NCI-H748 (cell line): ENCODE results near the gene ID3.
"Not testable (repeated sequence)": the region's sequence is repeated elsewhere in the genome, so short reads cannot be mapped to it uniquely, and the experiment has no call there.

Experiments used
- DNase-seq: peaks from one replicate; lab custom pipeline; 2025; ENCODE audit not compliant: unreplicated experiment; lab: John Stamatoyannopoulos, UW

ID3 gene

GRCh38 chr1:23589585-23589986 is 30.3 kb upstream of the ID3 start:
- DNase-seq = no peak

- DNase-seq = no peak
Observed at GRCh38 chr1:23588749-23589548, 29.6 kb upstream of the ID3 start.

- no peak for DNase-seq
Observed at GRCh38 chr1:23585321-23586022, 26.2 kb upstream of the ID3 start.

- not testable (repeated sequence) for DNase-seq
Observed at GRCh38 chr1:23583727-23584126, 24.4 kb upstream of the ID3 start.

- DNase-seq = no peak
Observed at GRCh38 chr1:23582820-23583219, 23.5 kb upstream of the ID3 start.

- no peak for DNase-seq
Observed at GRCh38 chr1:23581219-23581618, 21.9 kb upstream of the ID3 start.

GRCh38 chr1:23578997-23579363 is 19.7 kb upstream of the ID3 start:
- no peak for DNase-seq

- DNase-seq = no peak
Observed at GRCh38 chr1:23578311-23578996, 19.2 kb upstream of the ID3 start.

GRCh38 chr1:23577056-23578004 is 18.0 kb upstream of the ID3 start:
- no peak for DNase-seq

- DNase-seq = no peak
Observed at GRCh38 chr1:23576338-23577055, 17.2 kb upstream of the ID3 start.

GRCh38 chr1:23575226-23575810 is 16.0 kb upstream of the ID3 start:
- DNase-seq = no peak

GRCh38 chr1:23574265-23574754 is 15.0 kb upstream of the ID3 start:
- no peak for DNase-seq

GRCh38 chr1:23573574-23574182 is 14.4 kb upstream of the ID3 start:
- DNase-seq = no peak

- DNase-seq = no peak
Observed at GRCh38 chr1:23571465-23571864, 12.2 kb upstream of the ID3 start.

- no peak for DNase-seq
Observed at GRCh38 chr1:23570001-23570691, 10.8 kb upstream of the ID3 start.

- peak; percentile 55 for DNase-seq
Observed at GRCh38 chr1:23568608-23569383, 9.5 kb upstream of the ID3 start.

GRCh38 chr1:23567996-23568607 is 8.8 kb upstream of the ID3 start:
- DNase-seq = peak; percentile 48

GRCh38 chr1:23567629-23567995 is 8.3 kb upstream of the ID3 start:
- DNase-seq = peak; percentile 48
